HG03354 (cell line): ENCODE results near the gene MEI4.
"Not testable (repeated sequence)": the region's sequence is repeated elsewhere in the genome, so short reads cannot be mapped to it uniquely, and the experiment has no call there.

Experiments used
- ATAC-seq: cut with Tn5 transposase; IDR thresholded peaks from one replicate; pipeline ENCODE4 v1.9.1; 2021; ENCODE audit warnings: mild to moderate bottlenecking; ENCODE audit not compliant: unreplicated experiment, poor library complexity, severe bottlenecking

The MEI4 gene

DNA sequence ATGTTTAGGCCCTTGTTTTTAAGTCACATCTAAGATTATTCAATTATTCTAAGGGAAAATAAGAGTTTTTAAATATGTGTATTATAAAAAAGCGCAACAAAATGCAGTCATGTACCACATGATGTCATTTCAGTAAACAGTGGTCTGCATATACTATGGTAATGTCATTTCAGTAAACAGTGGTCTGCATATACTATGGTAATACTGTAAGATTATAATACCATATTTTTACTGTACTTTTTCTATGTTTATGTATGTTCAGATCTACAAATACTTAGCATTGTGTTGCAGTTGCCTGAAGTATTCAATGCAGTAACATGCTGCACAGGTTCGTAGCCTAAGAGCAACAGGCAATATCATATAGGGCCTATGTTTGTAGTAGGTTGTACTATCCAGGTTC, 21.4 kb downstream of the MEI4 start:
- no peak for ATAC-seq

DNA sequence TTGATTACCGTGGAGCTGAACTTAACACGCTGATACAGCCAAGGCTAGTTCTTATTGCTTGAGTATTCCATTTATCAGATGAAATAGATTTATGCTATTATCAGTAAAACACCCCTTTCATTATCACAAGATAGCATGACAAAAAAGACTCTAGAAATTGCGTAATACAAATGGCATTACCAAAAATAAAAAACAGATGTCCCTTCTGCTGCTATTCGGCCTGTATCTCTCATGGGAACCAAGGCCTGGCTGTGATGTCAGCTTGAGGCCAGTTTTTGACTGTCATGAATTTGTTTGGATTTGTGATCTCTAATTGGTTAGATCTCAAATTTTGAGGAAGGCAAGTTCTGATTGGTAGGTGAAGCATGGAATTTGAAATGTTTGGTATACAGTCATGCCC, 25.2 kb downstream of the MEI4 start:
- no peak for ATAC-seq

DNA sequence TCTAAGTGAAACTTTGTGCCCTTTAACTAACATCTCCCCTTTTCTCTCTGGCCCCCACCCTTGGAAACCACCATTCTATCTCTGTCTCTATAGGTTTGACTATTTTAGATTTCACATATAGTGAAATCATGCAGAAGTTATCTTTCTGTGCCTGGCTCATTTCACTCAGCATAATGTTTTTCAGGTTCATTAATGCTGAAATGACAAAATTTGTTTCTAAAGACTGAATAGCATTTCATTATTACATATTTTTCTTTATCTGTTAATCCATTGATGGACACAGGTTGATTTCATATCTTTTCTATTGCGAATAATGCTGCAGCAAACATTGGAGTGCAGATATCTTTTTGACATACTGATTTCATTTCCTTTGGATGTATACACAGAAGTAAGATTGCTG, 30.7 kb downstream of the MEI4 start:
- no peak for ATAC-seq

DNA sequence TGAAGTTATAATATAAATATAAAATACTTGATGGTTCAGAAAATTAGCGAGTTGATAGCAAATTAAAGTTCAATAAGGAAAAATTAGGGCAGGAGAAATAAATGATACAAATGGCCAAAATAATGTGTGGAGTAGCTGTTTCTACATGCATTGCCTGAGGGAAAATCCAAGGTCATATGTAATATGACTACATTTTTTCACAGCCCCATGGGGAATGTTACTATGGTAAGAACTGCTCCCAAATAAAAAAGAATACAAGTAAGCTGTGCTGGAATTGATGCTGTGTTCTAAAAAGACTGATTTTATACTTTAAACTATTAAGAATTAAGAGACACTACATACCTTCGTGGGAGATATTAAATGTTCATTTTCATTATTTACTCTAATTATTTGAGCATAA, 34.1 kb downstream of the MEI4 start:
- no peak for ATAC-seq

DNA sequence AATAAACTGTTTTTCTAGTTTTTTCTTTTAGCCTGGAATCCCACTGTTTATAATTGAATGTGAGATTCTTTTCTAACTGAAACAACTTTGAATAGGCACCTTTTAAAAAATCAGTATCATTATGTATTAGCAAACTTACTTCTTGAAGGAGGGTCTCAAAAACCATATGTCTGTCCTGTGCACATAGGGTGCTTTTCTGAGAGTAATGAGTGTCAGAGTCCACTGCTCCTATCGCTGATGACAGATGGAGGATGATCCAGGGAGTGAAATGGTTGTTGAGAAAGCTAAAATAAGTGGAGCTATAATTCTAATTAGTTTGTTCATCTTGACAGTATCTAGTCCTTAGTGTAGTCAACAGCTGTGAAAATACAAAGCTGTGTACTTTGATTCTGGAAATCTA, 35.8 kb downstream of the MEI4 start:
- no peak for ATAC-seq

DNA sequence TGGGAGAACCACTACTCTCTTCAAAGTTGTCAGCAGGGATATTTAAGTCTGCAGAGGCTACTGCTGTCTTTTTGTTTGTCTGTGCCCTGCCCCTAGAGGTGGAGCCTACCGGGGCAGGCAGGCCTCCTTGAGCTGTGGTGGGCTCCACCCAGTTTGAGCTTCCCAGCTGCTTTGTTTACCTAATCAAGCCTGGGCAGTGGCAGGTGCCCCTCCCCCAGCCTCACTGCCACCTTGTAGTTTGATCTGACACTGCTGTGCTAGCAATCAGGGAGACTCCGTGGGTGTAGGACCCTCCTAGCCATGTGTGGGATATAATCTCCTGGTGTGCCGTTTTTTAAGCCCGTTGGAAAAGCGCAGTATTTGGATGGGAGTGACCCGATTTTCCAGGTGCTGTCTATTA, 47.3 kb downstream of the MEI4 start:
- not testable (repeated sequence) for ATAC-seq

DNA sequence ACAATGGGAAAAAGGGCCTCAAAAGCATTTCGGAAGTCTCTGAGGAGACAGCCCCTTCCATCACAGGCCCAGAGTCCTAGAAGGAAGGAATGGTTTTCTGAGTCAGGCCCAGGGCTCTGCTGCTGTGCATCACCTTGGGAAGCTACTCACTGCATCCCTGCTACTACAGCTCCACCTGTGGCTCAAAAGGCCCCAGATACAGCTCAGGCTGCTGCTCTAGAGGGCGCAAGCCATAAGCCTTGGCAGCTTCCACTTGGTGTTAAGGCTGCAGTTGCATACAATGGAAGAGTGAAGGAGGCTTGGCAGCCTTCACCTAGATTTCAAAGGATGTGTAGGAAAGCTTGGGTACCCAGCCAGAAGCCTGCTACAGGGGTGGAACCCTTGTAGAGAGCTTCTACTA, 54.8 kb downstream of the MEI4 start:
- no peak for ATAC-seq

DNA sequence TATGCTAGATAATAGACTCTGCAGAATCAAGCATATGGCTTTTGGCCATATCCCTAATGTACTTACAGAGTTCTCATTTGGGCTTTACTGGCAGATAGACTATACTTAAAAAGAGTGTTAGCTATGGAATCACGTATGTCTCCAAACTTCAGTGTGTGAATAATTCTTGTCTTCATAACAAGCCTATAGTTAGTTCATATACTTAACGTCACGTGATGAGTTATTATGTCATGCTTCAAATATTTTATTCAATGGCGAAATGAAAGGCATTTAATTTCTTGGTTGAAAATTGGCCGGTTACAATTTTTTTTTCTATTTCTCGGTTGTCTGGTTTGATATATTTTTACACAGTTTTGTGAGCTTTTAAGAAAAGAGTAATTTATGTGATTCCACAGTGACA, 62.7 kb downstream of the MEI4 start:
- ATAC-seq: no peak

DNA sequence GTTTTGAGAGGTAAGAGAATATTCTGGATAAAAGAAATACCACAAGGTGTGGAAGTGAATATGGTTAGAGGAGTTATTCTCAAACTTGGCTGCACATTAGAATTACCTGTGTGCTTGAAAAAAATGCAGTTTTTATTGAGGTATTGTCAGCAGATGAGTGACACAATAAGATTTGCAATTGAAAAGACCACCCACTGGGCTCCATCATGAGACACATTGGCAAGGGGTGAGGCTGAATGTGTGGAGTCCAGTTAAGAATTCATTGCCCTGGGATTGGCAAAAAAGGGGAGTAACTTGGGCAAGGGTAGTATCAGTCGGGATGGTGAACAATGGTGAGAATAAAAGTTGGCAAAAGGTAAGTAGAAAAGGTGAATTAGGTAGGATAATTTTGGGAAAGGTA, 63.5 kb downstream of the MEI4 start:
- ATAC-seq: no peak

DNA sequence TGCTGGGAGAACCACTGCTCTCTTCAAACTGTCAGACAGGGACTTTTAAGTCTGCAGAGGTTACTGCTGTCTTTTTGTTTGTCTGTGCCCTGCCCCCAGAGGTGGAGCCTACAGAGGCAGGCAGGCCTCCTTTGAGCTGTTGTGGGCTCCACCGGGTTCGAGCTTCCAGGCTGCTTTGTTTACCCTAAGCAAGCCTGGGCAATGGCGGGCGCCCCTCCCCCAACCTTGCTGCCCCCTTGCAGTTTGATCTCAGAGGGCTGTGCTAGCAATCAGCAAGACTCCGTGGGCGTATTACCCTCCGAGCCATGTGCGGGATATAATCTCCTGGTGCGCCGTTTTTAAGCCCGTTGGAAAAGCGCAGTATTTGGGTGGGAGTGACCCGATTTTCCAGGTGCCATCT, 83.2 kb downstream of the MEI4 start:
- ATAC-seq: not testable (repeated sequence)

DNA sequence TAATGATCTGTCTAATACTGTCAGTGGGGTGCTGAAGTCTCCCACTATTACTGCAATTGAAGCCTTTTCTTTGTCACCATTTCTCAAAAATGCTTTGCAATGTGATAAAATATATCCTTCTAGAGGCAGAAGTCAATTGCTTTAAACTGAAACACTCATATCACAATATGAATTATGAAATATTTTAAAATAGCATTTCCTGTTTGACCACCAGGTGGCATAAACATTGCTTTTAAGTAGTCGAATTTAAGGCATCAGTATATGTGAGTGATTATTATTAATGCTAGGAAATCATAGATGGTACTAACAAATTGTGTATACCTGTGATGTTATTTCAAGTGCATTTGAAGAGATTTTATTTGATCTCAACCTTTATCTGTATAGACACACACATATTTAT, 87.5 kb downstream of the MEI4 start:
- ATAC-seq: no peak

DNA sequence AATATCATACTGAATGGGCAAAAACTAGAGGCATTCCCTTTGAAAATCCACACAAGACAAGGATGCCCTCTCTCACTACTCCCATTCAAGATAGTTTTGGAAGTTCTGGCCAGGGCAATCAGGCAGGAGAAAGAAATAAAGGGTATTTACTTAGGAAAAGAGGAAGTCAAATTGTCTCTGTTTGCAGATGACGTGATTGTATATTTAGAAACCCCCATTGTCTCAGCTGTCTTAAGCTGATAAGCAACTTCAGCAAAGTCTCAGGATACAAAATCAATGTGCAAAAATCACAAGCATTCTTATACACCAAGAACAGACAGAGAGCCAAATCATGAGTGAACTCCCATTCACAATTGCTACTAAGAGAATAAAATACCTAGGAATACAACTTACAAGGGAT, 99.3 kb downstream of the MEI4 start:
- not testable (repeated sequence) for ATAC-seq

DNA sequence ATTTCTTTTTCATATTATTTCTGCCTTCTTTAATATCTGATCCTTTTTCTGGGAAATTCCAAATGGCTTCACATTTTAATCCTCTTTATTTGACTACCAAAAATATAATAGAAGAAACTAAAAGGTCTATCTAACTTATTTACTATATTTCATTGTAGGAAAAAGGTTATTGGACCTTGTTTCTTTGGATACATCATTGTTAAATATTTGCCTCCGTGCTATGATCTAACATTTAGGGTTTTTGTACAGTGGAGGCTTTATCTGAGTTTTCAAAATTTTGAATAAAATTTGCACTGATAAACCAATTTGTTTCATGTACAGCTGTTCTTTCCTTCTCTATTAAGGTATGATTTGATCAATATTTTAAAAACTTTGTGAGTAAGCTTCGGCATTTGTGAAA, 109.5 kb downstream of the MEI4 start:
- no peak for ATAC-seq

DNA sequence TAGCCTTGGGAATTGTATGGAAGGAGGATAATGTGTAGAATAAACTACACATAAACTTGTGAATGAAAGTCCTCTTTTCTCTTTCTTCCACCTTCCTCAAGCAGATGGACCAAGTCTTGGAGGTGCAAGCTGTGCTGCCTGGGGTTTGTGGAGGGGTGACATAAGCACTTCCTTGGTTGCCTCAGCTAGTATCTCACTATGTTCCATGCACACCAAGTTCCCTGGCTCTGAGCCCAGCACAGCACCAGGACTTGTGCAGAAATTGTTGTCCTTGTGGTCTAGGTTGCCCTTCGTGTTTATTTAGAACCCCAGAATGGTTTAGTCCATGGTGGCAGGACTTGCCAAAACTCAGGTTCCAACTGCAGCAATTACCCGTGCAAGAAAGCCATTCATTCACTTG, 110.3 kb downstream of the MEI4 start:
- no peak for ATAC-seq

DNA sequence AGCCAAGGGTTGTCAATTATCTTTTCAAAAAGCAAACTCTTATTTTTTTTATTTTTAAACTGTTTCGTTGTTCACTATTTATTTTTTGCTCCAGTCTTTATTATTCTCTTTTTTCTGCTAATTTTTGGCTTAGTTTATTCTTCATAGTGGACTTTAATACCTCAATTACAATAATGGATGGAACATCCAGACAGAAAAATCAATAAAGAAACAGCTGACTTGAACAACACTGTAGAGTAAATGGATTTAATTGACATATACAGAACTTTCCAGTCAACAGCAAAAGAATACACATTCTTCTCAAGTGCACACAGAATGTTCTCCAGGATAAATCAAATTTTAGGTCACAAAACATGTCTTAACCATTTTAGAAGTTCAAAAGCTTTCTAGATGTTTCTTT, 111.5 kb downstream of the MEI4 start:
- ATAC-seq: no peak

DNA sequence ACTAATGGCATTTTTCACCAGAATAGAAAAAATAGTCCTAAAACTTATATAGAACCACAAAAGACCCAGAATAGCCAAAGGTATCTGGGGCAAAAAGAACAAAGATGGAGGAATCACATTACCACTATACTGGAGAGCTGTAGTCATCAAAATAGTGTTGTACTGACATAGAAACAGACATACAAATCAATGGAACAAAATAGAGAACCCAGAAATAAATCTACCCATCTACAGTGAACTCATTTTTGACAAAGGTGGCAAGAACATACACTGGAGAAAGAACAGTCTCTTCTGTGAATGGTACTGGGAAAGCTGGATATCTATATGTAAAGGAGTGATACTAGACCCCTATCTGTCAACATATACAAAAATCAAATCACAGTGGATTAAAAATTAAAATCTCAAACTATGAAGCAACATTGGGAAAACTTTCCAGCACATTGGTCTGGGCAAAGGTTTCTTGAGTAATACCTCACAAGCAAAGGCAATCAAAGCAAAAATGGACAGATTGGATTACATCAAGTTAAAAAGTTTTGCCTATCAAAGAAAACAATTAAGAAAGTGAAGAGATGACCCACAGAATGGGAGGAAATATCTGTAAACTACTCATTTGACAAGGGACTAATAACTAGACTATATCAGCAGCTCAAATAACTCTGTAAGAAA, 120.5 kb downstream of the MEI4 start:
- no peak for ATAC-seq

DNA sequence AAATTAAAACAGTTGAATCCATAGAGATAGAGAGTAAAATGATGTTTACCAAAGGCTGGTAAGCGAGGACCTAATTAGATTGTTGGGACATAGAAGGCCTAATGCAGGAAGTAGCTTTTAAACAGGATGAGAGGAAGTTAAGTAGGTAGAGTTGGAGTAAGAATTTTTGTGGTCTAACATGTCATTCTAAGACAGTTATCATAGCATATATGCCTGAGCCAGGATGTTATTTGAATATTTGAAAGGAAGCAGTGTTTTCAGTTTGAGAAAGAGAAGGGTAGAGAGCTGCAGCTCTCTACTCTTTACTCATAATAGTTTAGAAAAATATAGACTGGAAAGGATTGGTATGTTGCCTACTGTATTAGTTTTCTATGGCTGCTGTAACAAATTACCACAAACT, 121.6 kb downstream of the MEI4 start:
- ATAC-seq: no peak

DNA sequence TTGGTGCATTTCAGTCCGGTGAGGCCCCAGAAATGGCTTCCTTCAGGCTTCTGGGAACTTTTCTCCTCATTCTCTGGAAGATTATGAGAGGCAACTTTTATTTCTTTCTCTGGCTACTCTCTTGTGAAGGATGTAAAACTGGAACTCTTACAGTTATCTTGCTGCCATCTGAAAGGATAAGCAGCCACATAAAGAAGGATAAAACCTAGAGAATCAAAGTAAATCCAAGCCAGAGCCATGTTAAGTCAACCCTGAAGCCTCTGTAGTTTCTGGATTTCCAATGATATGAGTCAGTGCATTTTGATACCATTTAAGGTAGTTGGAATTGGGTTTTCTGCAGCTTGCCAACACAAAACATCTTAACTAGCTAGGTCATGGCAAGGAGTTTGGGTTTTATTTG, 123.6 kb downstream of the MEI4 start:
- ATAC-seq: no peak

DNA sequence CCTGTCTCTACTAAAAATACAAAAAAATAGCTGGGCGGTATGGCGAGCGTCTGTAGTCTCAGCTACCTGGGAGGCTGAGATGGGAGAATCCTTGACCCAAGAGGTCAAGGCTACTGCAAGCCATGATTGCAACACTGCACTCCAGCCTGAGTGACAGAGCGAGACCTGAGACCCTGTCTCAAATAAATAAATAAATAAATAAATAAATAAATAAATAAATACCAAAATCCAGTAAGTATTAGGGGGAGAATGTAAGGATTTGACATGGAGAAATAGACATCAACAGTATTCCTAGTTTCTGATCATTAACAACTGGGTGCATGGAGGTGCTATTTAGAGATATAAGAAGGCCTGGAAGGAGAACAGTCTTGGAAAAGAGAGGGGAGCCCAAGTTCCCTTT, 125.7 kb downstream of the MEI4 start:
- ATAC-seq: no peak

DNA sequence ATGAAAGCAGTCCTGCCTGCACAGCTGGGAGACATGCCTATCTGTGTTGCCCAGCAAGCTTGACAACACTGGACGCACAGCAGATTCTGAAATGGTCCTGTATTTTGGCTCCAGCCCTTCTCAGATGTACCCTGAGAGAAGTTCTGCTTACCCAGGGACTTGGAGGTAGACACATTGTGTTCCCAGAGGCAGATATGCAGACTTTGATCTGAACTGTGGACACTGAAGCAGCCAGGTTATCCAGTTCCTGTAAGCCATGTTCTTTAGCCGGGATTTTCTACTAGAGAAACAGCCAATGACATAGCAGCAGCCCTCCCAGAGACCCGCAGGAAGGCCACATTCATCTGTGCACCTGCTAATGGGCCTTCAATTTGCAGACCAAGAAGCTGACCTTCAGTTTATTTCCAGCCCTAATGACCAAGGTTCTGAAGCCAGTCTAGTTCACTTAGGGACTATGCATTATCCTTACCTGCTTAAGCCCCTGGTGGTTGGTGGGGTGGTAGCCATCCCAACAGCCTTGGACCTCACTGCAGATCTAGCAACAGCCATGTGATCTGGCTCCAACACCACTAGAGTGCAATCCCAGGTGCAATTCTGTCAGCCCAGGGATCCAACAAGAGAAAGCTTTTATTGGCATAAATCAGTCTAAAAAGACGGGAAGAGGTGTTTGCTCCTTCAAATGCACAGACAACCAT, 134.2 kb downstream of the MEI4 start:
- no peak for ATAC-seq

DNA sequence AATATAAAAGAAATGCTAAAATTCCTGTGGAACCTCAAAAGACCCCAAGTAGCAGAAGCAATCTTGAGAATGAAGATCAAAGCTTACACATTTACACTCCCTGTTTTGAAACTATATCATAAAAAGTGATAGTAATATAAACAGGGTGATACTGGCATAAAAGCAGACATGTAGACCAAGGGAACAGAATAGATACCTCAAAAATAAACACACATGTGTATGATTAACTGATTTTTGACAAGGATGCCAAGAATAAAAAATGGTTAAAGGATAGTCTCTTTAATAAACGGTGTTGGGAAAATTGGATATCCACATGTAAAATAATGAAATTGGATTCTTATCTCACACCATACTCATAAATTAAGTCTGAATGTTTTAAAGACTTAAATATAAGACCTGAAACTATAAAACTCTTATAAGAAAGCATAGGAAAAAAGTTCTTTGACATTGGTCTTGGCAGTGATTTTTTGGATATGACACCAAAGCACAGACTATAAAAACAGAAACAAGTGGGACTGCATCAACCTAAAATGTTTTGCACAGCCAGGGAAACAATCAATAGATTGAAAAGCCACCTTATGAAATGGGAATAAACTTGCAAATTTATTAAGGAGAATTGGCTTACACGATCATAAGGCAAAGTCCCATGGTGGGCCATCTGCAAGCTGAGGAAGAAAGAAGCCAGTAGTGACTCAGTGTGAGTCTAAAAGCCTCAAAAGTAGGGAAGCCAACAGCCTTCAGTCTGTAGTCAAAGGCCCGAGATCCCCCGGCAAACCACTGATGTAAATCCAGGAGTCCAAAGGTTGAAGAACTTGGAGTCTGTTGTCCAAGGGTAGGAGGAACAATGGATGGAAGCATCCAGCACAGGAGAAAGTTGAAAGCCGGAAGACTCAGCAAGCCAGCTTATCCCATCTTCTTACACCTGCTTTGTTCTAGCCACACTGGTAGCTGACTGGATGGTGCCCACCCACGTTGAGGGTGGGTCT, 144.3 kb downstream of the MEI4 start:
- ATAC-seq: no peak
